Liver (tissue), 9 donors: Measurements from ENCODE around the gene EML1. TPM values are rescaled to one million over a fixed set of nuclear protein-coding genes. Genes with fewer than 3 reads are reported as not detected.

Source experiments
- DNase-seq: peaks from one replicate; pipeline ENCODE4 v3.0.0-alpha.2; 2017; ENCODE audit warnings: low spot score
- H3K27ac ChIP-seq, 2 donors: one replicate each; pipeline ENCODE4 v1.7.0; 2013; ENCODE audit warnings: inconsistent platforms in 2 of 2, low read length in 2 of 2, control low read depth in 1 of 2, low read depth in 1 of 2, mild to moderate bottlenecking in 1 of 2
- H3K27me3 ChIP-seq, 4 donors: one replicate each; pipeline versions ENCODE4 v1.6.1 to v1.7.0; 2013; ENCODE audit warnings: low read length in 3 of 4, inconsistent platforms in 1 of 4, mild to moderate bottlenecking in 1 of 4, moderate library complexity in 1 of 4; ENCODE audit not compliant: control insufficient read depth in 4 of 4, insufficient read depth in 4 of 4
- H3K36me3 ChIP-seq, 4 donors: one replicate each; pipeline versions ENCODE4 v1.6.1 to v1.7.0; 2013; ENCODE audit warnings: low read length in 3 of 4, mild to moderate bottlenecking in 3 of 4, low read depth in 1 of 4, moderate library complexity in 1 of 4; ENCODE audit not compliant: control insufficient read depth in 4 of 4, insufficient read depth in 3 of 4
- H3K4me1 ChIP-seq, 4 donors: one replicate each; pipeline versions ENCODE4 v1.6.1 to v1.7.0; 2013; ENCODE audit warnings: low read length in 3 of 4, mild to moderate bottlenecking in 3 of 4, moderate library complexity in 1 of 4; ENCODE audit not compliant: control insufficient read depth in 4 of 4, insufficient read depth in 4 of 4
- H3K4me3 ChIP-seq, 3 donors: one replicate each; pipeline versions ENCODE4 v1.6.1 to v1.7.0; 2013; ENCODE audit warnings: low read length in 3 of 3, control low read depth in 1 of 3, low read depth in 1 of 3, mild to moderate bottlenecking in 1 of 3
- H3K9ac ChIP-seq, 2 donors: one replicate each; pipeline ENCODE4 v1.7.0; 2013; ENCODE audit warnings: low read length in 2 of 2, mild to moderate bottlenecking in 2 of 2, moderate library complexity in 2 of 2, control low read depth in 1 of 2, low read depth in 1 of 2
- H3K9me3 ChIP-seq, 4 donors: one replicate each; pipeline versions ENCODE4 v1.6.1 to v1.7.0; 2013; ENCODE audit warnings: low read length in 3 of 4; ENCODE audit not compliant: control insufficient read depth in 4 of 4
- ATF3 ChIP-seq: IDR thresholded peaks from 2 replicates; pipeline ENCODE4 v1.6.1; 2016; ENCODE audit warnings: antibody characterized with exemption
- CTCF ChIP-seq: fragments of 150-350 bp; IDR thresholded peaks from 2 replicates; pipeline ENCODE4 v1.5.1; 2017; ENCODE audit warnings: improper control_type of control experiment, low read depth, low read length; ENCODE audit not compliant: missing input control
- EGR1 ChIP-seq, 2 donors: IDR thresholded peaks; 2 replicates each; pipeline ENCODE4 v1.6.1; 2016 to 2018; ENCODE audit warnings: antibody characterized with exemption in 2 of 2, low read depth in 2 of 2
- FOXA1 ChIP-seq: IDR thresholded peaks from 2 replicates; pipeline ENCODE4 v1.6.1; 2016; ENCODE audit warnings: antibody characterized with exemption
- FOXA2 ChIP-seq: IDR thresholded peaks from 2 replicates; pipeline ENCODE4 v1.6.1; 2016; ENCODE audit warnings: antibody characterized with exemption
- GABPA ChIP-seq, 2 donors: IDR thresholded peaks in 1 of 2; conservative IDR thresholded peaks in 1 of 2; 2 replicates each; pipeline ENCODE4 v1.6.1; 2016; ENCODE audit warnings: antibody characterized with exemption in 2 of 2, mild to moderate bottlenecking in 1 of 2, moderate library complexity in 1 of 2
- HNF4A ChIP-seq, 2 donors: conservative IDR thresholded peaks; 2 replicates each; pipeline ENCODE4 v1.6.1; 2016; ENCODE audit warnings: antibody characterized with exemption in 2 of 2, mild to moderate bottlenecking in 2 of 2
- HNF4G ChIP-seq: IDR thresholded peaks from 2 replicates; pipeline ENCODE4 v1.6.1; 2016; ENCODE audit warnings: antibody characterized with exemption
- JUND ChIP-seq, 2 donors: IDR thresholded peaks; 2 replicates each; pipeline ENCODE4 v1.6.1; 2016; ENCODE audit warnings: antibody characterized with exemption in 2 of 2
- MAX ChIP-seq: IDR thresholded peaks from 2 replicates; pipeline ENCODE4 v1.6.1; 2016; ENCODE audit warnings: antibody characterized with exemption
- NR2F2 ChIP-seq: IDR thresholded peaks from 2 replicates; pipeline ENCODE4 v1.6.1; 2016; ENCODE audit warnings: antibody characterized with exemption
- RAD21 ChIP-seq, 2 donors: IDR thresholded peaks; 2 replicates each; pipeline ENCODE4 v1.6.1; 2016; ENCODE audit warnings: antibody characterized with exemption in 2 of 2, mild to moderate bottlenecking in 2 of 2
- REST ChIP-seq: IDR thresholded peaks from 2 replicates; pipeline ENCODE4 v1.6.1; 2016; ENCODE audit warnings: antibody characterized with exemption, mild to moderate bottlenecking
- RXRA ChIP-seq, 2 donors: IDR thresholded peaks; 2 replicates each; pipeline ENCODE4 v1.6.1; 2017 to 2018; ENCODE audit warnings: antibody characterized with exemption in 2 of 2, mild to moderate bottlenecking in 1 of 2
- SP1 ChIP-seq: IDR thresholded peaks from 2 replicates; pipeline ENCODE4 v1.6.1; 2018; ENCODE audit warnings: antibody characterized with exemption, mild to moderate bottlenecking
- TAF1 ChIP-seq: conservative IDR thresholded peaks from 2 replicates; pipeline ENCODE4 v1.6.1; 2016; ENCODE audit warnings: antibody characterized with exemption, mild to moderate bottlenecking
- YY1 ChIP-seq: IDR thresholded peaks from 2 replicates; pipeline ENCODE4 v1.6.1; 2016; ENCODE audit warnings: antibody characterized with exemption, mild to moderate bottlenecking
- WGBS: extraction: QIAGEN DNeasy Blood & Tissue Kit; methylation state at CpG from one replicate; pipeline ENCODE4 v1.1.7; 2013; 5-methylcytosine and 5-hydroxymethylcytosine counted together
- polyA plus RNA-seq, 2 donors: library from polyadenylated mRNA; stranded (reverse) in 1 of 2; unstranded in 1 of 2; fragments of 200-250 nt in 1 of 2; fragments of >200 nt in 1 of 2; fragmentation: Nextera tagmentation in 1 of 2; extraction: Ambion mirVana in 1 of 2; gene quantifications; one replicate each; pipeline versions ENCODE4 v1.2.1 to v1.2.3, GENCODE V29; 2013 to 2015
- total RNA-seq, 2 donors: library from RNA; depleted of rRNA; stranded (reverse); fragments of >200 nt; gene quantifications; one replicate each; pipeline ENCODE4 v1.2.3, GENCODE V29; 2014
- donor health status: healthy.
- donor health status: healthy.
- donor health status: healthy.
- donor health status: healthy.
- donor health status: healthy.

The EML1 gene
- total and polyA plus RNA-seq, 4 donors, result 2.7 to 14.6 (median 4.6) TPM

GRCh38 chr14:99910337-99911309, 117.4 kb downstream of the EML1 start:
- Histone ChIP-seq H3K4me3 (no peak overlapping the region), H3K4me1 (peaks cover 0 to 13% (median 1%) of the 10 kb centered on the region in 4 donors), H3K27me3 (no peaks in the 10 kb centered on the region), H3K36me3 (no peaks in the 10 kb centered on the region), H3K9me3 (no peaks in the 10 kb centered on the region), H3K9ac (no peak overlapping the region), H3K27ac (no peak overlapping the region)
- DNase-seq, result no peak
- TF ChIP-seq NR2F2, result no peak
- no peak for TF ChIP-seq ATF3
- TF ChIP-seq YY1, result no peak
- TF ChIP-seq SP1, result no peak
- TF ChIP-seq GABPA (IDR thresholded peaks at IDR 0.05 in 1 of 2, conservative IDR thresholded peaks at IDR 0.05 in 1 of 2), result no peak
- TF ChIP-seq RXRA (IDR thresholded peaks at IDR 0.05), result no peak
- TF ChIP-seq HNF4G, result no peak
- no peak for TF ChIP-seq EGR1 (IDR thresholded peaks at IDR 0.05; ENCODE audit: low read depth in 2 of 2)
- WGBS, result 93% methylated on average over 11 of the region's 11 CpGs

GRCh38 chr14:99915305-99916090, 122.3 kb downstream of the EML1 start:
- Histone ChIP-seq H3K4me1 (peaks cover 0 to 10% (median 4%) of the 10 kb centered on the region in 4 donors), H3K9me3 (no peaks in the 10 kb centered on the region), H3K9ac (no peak overlapping the region), H3K36me3 (no peaks in the 10 kb centered on the region), H3K4me3 (no peak overlapping the region), H3K27ac (no peak overlapping the region), H3K27me3 (no peaks in the 10 kb centered on the region)
- 63% methylated on average over 10 of the region's 10 CpGs for WGBS
- TF ChIP-seq FOXA2, result peak; percentile 13
- TF ChIP-seq JUND (IDR thresholded peaks at IDR 0.05), result peak in 1 of 2 donors; percentile 51
- peak; percentile 16 for TF ChIP-seq MAX
- no peak for TF ChIP-seq RAD21 (IDR thresholded peaks at IDR 0.05)
- TF ChIP-seq RXRA (IDR thresholded peaks at IDR 0.05), result peak; percentile 80 to 82
- TF ChIP-seq EGR1 (IDR thresholded peaks at IDR 0.05; ENCODE audit: low read depth in 2 of 2), result no peak
- no peak for TF ChIP-seq FOXA1
- peak; percentile 37 to 45 for TF ChIP-seq HNF4A (conservative IDR thresholded peaks at IDR 0.05)
- TF ChIP-seq NR2F2, result no peak
- no peak for DNase-seq

- Histone ChIP-seq H3K9ac (no peak overlapping the region), H3K36me3 (no peaks in the 10 kb centered on the region), H3K4me3 (no peak overlapping the region), H3K9me3 (no peaks in the 10 kb centered on the region), H3K27me3 (no peaks in the 10 kb centered on the region), H3K27ac (no peak overlapping the region), H3K4me1 (peaks cover 0 to 10% (median 4%) of the 10 kb centered on the region in 4 donors)
- DNase-seq, result no peak
- WGBS, result 70% methylated on average over 2 of the region's 2 CpGs
- TF ChIP-seq JUND (IDR thresholded peaks at IDR 0.05) (no peak), TAF1 (no peak), REST (no peak), CTCF (no peak), HNF4G (no peak), MAX (no peak), ATF3 (no peak), YY1 (no peak)
These were observed 122.8 kb downstream of the EML1 start for GRCh38 chr14:99916091-99916383.
